Measurements from ENCODE around the gene TRIM62. TPM values are rescaled to one million over a fixed set of nuclear protein-coding genes. Genes with fewer than 3 reads are reported as not detected.

The TRIM62 gene
- total RNA-seq, 1 donor from 2014 or later = 10.8 TPM

GRCh38 chr1:33097762-33098161 lies 84.1 kb downstream of the TRIM62 start:
- Mint-ChIP-seq H3K4me1 (ENCODE audit: unreplicated experiment) (peaks cover 35% of the 10 kb centered on the region), H3K27ac (ENCODE audit: unreplicated experiment) (no peak overlapping the region), H3K27me3 (ENCODE audit: unreplicated experiment) (peaks cover 1% of the 10 kb centered on the region), H3K9me3 (ENCODE audit: unreplicated experiment) (no peaks in the 10 kb centered on the region), H3K36me3 (ENCODE audit: low read depth, unreplicated experiment) (no peaks in the 10 kb centered on the region), H3K4me3 (ENCODE audit: unreplicated experiment) (no peak overlapping the region)
- no peak for DNase-seq (ENCODE audit: low spot score)
- TF ChIP-seq CTCF (IDR thresholded peaks at IDR 0.05; ENCODE audit: unreplicated experiment) = no peak

GRCh38 chr1:33097137-33097611 lies 84.7 kb downstream of the TRIM62 start:
- Mint-ChIP-seq H3K36me3 (ENCODE audit: low read depth, unreplicated experiment) (no peaks in the 10 kb centered on the region), H3K4me1 (ENCODE audit: unreplicated experiment) (peaks cover 35% of the 10 kb centered on the region), H3K27me3 (ENCODE audit: unreplicated experiment) (peaks cover 4% of the 10 kb centered on the region), H3K27ac (ENCODE audit: unreplicated experiment) (no peak overlapping the region), H3K4me3 (ENCODE audit: unreplicated experiment) (no peak overlapping the region), H3K9me3 (ENCODE audit: unreplicated experiment) (no peaks in the 10 kb centered on the region)
- DNase-seq (ENCODE audit: low spot score) = no peak
- no peak for TF ChIP-seq CTCF (IDR thresholded peaks at IDR 0.05; ENCODE audit: unreplicated experiment)

GRCh38 chr1:33096363-33097005 lies 85.4 kb downstream of the TRIM62 start:
- Mint-ChIP-seq H3K36me3 (ENCODE audit: low read depth, unreplicated experiment) (no peaks in the 10 kb centered on the region), H3K27ac (ENCODE audit: unreplicated experiment) (no peak overlapping the region), H3K4me1 (ENCODE audit: unreplicated experiment) (peaks cover 30% of the 10 kb centered on the region), H3K27me3 (ENCODE audit: unreplicated experiment) (peaks cover 4% of the 10 kb centered on the region), H3K4me3 (ENCODE audit: unreplicated experiment) (no peak overlapping the region), H3K9me3 (ENCODE audit: unreplicated experiment) (no peaks in the 10 kb centered on the region)
- DNase-seq (ENCODE audit: low spot score) = no peak
- no peak for TF ChIP-seq CTCF (IDR thresholded peaks at IDR 0.05; ENCODE audit: unreplicated experiment)

Other genes with a start within 250 kb of the TRIM62 start
- gene RNF19B, start 217.2 kb downstream of the TRIM62 start, total RNA-seq (ENCODE audit: unreplicated experiment) = 18.8 TPM
- 74.6 TPM for gene AK2, start 145.2 kb downstream of the TRIM62 start, total RNA-seq (ENCODE audit: unreplicated experiment)
- 1.4 TPM for gene AZIN2, start 100.9 kb downstream of the TRIM62 start, total RNA-seq (ENCODE audit: unreplicated experiment)
- 70.0 TPM for gene ZNF362, start 74.4 kb upstream of the TRIM62 start, total RNA-seq (ENCODE audit: unreplicated experiment)
- gene A3GALT2, start 139.1 kb upstream of the TRIM62 start, total RNA-seq (ENCODE audit: unreplicated experiment) = not detected
- gene PHC2, start 249.1 kb upstream of the TRIM62 start, total RNA-seq (ENCODE audit: unreplicated experiment) = 177 TPM

Data from endothelial cell (in vitro differentiated cells).